ENCODE data around the gene SMOC2. TPM values are rescaled to one million over a fixed set of nuclear protein-coding genes. Genes with fewer than 3 reads are reported as not detected.

Gene SMOC2
- total and polyA plus RNA-seq, 2 of the 13 experiments (the other 11 are each of a cell fraction or from before 2014, with no cell fraction given), result not detected

DNA sequence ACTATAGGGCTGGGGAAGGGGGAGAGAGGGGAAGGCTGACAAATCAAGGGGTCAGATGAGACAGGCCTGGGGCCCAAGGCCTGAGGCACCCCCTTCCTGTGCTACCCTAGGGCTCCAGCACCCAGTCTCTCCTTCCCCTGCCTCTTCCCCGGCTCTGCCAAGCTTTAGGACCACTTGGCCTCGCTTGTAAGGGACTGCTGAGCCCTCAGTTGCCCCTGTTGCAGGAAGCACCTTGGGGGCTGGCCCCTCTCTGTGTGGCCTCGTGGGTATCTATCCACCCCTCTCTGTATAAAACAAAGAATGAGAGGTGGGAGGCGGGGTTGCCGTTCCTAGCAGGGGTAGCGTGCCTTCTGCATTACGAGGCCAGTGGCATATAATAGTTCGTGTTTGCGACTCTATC, 21.4 kb upstream of the SMOC2 start (continued):
- TF ChIP-seq ZNF83 (CRISPR knock-in tag; IDR thresholded peaks at IDR 0.05; ENCODE audit: borderline replicate concordance) (no peak), SP2 (CRISPR knock-in tag; IDR thresholded peaks at IDR 0.05) (no peak), SYNCRIP (IDR thresholded peaks at IDR 0.05; ENCODE audit: insufficient read depth, low read depth, low read length) (no peak), ATF1 (CRISPR knock-in tag; IDR thresholded peaks at IDR 0.05) (no peak), ZNF354B (CRISPR knock-in tag; IDR thresholded peaks at IDR 0.05) (no peak), ASH2L (IDR thresholded peaks at IDR 0.05; ENCODE audit: insufficient read length, low read depth, low read length) (no peak), CEBPB (IDR thresholded peaks at IDR 0.05; ENCODE audit: borderline replicate concordance, low read depth, low read length) (no peak), SRSF4 (IDR thresholded peaks at IDR 0.05; ENCODE audit: low read depth, low read length, poor library complexity, severe bottlenecking) (no peak), TMF1 (CRISPR knock-in tag; IDR thresholded peaks at IDR 0.05; ENCODE audit: low read depth) (no peak), PAF1 (CRISPR knock-in tag; IDR thresholded peaks at IDR 0.05) (no peak), HHEX (CRISPR knock-in tag; IDR thresholded peaks at IDR 0.05) (no peak), PHF5A (CRISPR knock-in tag; IDR thresholded peaks at IDR 0.05; ENCODE audit: low read depth, unreplicated experiment) (no peak), IRF2 (CRISPR knock-in tag; IDR thresholded peaks at IDR 0.05) (no peak), NR2C2 (CRISPR knock-in tag; IDR thresholded peaks at IDR 0.05; ENCODE audit: borderline replicate concordance) (no peak), ZNF557 (CRISPR knock-in tag; IDR thresholded peaks at IDR 0.05) (no peak), BCL6 (CRISPR knock-in tag; IDR thresholded peaks at IDR 0.05) (no peak)
- TF ChIP-seq, protein P1, sequence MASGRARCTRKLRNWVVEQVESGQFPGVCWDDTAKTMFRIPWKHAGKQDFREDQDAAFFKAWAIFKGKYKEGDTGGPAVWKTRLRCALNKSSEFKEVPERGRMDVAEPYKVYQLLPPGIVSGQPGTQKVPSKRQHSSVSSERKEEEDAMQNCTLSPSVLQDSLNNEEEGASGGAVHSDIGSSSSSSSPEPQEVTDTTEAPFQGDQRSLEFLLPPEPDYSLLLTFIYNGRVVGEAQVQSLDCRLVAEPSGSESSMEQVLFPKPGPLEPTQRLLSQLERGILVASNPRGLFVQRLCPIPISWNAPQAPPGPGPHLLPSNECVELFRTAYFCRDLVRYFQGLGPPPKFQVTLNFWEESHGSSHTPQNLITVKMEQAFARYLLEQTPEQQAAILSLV (CRISPR knock-in tag; IDR thresholded peaks at IDR 0.05; ENCODE audit: borderline replicate concordance), result no peak
- TF ChIP-seq, protein P2, sequence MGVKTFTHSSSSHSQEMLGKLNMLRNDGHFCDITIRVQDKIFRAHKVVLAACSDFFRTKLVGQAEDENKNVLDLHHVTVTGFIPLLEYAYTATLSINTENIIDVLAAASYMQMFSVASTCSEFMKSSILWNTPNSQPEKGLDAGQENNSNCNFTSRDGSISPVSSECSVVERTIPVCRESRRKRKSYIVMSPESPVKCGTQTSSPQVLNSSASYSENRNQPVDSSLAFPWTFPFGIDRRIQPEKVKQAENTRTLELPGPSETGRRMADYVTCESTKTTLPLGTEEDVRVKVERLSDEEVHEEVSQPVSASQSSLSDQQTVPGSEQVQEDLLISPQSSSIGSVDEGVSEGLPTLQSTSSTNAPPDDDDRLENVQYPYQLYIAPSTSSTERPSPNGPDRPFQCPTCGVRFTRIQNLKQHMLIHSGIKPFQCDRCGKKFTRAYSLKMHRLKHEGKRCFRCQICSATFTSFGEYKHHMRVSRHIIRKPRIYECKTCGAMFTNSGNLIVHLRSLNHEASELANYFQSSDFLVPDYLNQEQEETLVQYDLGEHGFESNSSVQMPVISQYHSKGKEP (CRISPR knock-in tag; IDR thresholded peaks at IDR 0.05), result no peak

Data from HepG2 (cell line).